Stimulated activated CD8-positive, alpha-beta memory T cell treated with anti-CD3 and anti-CD28 coated beads, Interleukin-7, amount 100 ng/mL, for 48 hours (primary cell): Measurements from ENCODE around the gene PNPLA2.
A peak's percentile ranks its signal among the peaks of the same experiment; 100 is the strongest.

ENCODE experiments used
- DNase-seq, 2 donors: peaks; one replicate each; pipeline ENCODE4 v3.0.0-alpha.2; 2020; ENCODE audit warnings: low read depth in 1 of 2; ENCODE audit errors: extremely low read depth in 1 of 2

Gene PNPLA2

DNA sequence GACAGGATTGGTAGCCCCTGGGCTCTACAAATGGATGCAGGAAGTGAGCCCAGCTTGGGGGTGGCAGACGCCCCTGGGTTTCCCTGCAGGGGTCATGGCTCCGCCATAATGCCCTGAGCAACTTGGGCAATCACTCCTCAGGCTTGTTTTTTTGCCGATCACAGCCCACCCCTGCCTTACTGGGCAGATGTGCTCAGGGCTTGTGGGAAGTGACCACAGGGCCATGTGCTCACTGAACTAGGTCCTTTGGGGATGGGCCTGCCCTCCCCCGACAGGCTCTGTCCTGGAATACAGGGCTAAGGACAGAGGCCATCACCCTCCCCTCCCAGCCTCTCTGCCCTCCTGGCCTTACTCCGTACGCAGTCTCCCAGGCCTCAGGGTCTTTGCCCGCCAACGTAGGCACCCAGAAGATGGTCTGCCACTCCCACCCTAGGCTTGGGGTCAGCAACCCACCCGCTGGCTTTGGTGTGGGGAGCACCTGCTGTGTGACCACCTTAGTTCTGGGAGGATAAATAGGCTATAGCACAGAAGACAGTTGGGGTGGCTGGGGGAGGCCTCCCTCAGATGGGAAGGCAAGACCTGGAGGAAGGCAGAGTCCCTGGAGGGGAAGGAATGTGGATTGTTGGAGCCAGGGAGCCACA is 5.1 kb upstream of the PNPLA2 start:
- no peak for DNase-seq

DNA sequence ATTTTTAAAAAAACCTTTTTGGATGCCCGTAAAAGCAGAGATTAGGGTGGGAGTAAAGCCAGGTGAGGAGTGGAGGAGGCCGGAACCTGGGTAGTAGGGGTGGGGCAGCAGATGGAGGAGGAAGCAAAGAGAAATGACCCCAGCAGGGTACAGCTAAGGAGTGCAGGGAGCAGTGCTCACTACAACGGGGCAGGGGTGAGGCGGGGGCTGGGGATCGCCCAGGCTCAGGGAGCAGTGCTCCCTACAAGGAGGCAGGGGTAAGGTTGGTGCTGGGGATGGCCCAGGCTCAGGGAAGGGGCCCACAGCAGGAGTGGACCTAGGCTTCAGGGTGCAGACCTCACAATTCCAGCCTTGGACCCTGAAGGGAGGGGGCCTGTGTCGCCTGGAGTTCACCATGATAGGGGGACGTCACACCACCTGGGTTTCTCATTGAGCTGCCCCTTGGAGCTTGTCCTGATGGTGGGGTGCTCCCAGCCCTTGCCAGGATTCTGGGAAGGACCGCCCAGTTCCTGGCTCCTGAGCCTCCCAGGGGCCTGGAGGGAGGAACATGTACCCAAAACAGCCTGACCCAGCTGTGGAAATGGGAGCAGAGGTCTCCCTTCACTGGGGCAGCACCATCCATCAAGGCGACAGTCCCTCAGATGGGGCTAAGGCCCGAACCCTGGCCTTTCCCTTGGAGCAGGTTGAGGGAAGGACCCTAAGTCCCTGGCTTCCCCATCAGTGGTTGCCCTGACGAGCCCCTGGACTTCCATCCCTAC is 2.9 kb upstream of the PNPLA2 start:
- no peak for DNase-seq

DNA sequence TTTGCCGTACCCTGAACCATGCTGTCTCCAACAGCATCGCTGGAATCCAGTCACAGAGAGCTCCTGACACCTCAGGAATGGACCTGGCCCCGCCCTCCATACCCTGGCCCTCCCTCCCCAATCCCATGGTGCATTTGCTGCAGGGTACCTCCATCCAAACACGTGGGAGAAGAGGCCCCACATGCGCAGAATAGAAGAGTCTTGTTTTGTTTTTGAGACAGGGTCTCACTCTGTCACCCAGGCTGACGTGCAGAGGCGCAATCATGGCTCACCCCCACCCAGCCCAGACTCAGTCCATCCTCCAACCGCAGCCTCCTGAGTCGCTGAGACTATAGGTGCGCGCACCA is 2.3 kb upstream of the PNPLA2 start:
- no peak for DNase-seq

DNA sequence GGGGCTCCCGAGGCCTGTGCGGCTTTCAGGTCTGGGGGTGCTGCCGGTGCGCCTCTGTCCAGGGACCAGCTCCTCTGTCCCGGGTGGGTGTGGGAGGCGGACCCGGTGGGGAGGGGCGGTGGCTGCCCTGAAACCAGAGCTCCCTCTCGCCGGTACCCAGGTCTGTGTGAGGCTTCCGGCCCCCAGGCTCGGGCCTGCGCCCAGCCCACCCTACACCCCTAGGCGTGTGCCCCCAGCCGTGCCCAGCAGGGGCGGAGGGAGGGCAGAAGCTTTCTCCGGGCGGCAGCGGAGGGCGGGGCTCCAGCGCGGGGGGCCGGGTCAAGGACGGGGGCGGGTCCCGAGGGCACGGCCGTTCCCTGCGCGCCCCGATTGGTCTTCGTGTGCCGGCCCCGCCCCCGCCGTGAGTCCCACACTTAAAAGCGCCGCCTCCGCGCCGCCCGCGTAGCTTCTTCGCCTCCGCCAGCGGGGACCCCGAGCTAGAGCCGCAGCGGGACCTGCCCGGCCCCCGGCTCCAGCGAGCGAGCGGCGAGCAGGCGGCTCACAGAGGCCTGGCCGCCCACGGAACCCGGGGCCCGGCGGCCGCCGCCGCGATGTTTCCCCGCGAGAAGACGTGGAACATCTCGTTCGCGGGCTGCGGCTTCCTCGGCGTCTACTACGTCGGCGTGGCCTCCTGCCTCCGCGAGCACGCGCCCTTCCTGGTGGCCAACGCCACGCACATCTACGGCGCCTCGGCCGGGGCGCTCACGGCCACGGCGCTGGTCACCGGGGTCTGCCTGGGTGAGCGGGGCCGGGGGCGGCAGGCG is 616 bp downstream of the PNPLA2 start:
- peak; percentile 79 to 82 for DNase-seq

DNA sequence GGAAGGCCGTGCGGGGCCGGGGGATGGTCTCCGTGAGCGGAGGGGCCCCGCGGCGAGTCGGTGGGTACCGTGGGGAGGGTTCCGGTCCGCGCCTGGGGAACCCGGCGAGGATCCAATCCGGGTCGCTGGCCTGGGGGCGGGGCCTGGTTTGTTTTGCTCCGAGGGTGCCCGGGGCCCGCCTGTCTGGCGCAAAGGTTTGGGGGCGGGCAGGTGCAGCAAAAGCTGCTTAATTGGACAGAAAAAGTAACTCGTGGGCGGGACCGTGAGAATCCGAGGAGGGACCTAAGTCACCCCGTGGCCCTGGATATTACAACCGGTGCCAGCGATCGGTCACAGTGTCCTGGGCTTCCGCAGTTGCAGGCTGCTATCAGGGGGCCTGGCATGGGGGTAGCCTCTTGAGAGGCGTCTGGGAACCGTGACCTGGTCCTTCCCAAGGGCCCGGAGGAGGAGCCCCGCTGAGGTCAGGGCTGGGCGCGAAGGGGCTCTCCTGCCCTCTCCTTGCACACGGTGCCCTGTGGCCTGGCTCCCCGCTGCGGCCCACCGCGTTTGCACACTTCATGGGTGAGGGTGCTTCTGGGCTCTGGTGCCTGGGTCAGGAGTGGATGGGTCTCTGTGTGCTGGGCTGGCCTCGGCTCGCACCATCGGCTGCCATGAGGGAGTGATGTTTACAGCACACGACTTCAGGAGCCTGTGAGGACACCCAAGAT is 1.4 kb downstream of the PNPLA2 start:
- peak; percentile 85 to 90 for DNase-seq

DNA sequence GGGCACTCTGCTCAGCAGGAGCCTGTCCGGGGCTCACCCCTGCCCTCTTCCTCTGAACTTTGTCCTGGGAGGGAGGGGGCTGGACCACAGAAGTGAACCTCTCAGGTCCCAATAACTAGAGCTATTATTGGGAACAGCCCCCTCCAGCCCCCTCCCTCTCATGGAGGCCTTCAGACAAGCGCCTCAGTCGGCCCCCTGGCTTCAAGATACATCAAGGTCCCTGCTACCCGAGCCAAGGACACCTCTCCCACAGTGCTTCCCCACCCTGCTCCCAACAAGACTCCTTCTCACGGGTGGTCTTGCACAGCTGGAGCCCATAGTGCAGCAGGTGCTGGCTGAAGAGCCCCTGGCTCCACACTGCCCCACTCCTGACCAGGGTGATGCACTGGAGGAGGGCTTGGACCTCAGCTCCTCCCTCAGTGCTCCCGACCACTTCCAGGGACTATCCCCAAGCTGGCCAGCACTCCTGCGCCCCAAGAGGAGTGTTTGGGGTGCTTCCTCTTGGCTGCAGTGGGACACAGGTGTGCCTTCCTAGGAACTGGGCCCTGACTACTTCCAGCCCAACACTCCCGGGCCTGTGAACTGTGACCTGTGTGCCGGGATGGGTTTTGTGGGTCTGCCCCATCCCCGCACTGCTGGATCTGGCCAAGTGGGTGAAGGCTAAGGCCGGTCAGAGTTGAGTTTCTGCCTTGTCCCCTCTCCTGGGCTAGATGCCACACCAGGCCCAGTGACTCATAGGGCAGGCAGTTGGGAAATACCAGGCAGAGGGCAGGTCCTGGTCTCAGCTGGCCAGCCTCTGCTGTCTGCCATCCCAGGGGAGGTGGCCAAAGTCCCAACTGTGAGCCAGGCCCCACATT is 2.2 kb downstream of the PNPLA2 start:
- DNase-seq: no peak

DNA sequence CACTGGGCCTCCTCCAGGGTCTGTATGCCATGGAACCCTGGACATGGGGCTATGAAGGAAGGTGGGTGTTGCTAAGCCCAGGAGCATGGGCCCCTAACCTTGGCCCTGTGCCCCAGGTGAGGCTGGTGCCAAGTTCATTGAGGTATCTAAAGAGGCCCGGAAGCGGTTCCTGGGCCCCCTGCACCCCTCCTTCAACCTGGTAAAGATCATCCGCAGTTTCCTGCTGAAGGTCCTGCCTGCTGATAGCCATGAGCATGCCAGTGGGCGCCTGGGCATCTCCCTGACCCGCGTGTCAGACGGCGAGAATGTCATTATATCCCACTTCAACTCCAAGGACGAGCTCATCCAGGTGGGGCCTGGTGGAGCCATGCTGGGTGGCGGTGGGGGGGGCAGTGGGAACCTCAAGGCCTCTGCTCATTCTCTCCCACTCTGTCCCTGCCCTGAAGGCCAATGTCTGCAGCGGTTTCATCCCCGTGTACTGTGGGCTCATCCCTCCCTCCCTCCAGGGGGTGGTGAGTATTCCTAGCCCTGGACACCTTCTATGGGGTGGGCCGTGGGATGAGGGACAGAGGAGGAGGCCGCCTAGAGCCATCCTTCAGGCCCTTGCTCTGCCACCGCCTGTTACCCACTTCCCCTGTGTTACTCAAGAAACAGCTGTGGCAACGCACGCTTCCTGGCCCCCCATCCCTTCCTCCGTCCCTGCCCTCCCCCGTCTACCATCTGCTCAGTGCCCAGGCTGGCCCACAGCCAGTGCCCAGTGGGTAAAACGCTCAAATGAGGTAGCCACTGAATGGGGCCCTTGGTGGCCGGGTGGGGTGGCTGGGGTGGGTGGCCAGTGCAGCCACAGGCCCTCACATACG is 3.0 kb downstream of the PNPLA2 start:
- no peak for DNase-seq

DNA sequence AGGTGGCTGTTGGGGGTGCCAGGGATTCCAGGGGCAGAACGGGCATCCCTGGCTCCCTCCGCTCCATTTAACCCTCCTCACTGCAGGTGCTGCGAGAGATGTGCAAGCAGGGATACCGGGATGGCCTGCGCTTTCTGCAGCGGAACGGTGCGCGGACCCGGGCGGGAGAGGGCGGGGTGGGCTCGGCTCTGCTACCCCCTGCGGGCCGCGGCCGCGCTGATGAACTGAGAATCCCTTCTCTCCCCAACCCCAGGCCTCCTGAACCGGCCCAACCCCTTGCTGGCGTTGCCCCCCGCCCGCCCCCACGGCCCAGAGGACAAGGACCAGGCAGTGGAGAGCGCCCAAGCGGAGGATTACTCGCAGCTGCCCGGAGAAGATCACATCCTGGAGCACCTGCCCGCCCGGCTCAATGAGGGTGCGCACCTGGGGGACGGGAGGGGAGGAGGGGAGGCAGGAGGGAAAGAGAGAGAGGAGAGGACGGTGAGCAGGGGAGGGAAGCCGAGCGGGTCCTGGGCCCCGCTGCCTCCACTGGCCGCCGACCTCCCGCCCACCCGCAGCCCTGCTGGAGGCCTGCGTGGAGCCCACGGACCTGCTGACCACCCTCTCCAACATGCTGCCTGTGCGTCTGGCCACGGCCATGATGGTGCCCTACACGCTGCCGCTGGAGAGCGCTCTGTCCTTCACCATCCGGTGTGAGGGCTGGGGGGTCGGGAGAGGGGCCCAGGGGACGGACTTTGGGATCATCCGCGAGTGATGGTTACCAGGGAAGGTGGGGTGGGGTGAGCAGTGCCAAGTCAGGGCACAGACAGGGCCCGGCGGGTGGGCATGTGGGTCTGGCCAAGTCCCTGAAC is 5.0 kb downstream of the PNPLA2 start:
- no peak for DNase-seq

DNA sequence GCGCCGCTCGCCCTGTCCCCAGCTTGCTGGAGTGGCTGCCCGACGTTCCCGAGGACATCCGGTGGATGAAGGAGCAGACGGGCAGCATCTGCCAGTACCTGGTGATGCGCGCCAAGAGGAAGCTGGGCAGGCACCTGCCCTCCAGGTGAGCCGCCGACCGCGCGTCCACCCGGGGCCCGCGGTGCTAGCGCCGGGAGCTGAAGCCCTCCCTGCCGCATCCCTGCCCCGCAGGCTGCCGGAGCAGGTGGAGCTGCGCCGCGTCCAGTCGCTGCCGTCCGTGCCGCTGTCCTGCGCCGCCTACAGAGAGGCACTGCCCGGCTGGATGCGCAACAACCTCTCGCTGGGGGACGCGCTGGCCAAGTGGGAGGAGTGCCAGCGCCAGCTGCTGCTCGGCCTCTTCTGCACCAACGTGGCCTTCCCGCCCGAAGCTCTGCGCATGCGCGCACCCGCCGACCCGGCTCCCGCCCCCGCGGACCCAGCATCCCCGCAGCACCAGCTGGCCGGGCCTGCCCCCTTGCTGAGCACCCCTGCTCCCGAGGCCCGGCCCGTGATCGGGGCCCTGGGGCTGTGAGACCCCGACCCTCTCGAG is 5.7 kb downstream of the PNPLA2 start:
- DNase-seq: no peak

DNA sequence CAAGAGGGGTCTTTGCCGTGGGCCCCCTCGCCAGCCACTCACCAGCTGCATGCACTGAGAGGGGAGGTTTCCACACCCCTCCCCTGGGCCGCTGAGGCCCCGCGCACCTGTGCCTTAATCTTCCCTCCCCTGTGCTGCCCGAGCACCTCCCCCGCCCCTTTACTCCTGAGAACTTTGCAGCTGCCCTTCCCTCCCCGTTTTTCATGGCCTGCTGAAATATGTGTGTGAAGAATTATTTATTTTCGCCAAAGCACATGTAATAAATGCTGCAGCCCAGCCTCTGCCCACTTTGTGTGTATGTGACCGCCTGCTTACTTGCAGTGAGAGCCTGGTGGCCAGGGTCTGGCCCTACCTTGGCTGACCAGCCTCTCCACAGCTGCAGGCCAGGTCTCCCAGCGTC is 6.2 kb downstream of the PNPLA2 start:
- no peak for DNase-seq

DNA sequence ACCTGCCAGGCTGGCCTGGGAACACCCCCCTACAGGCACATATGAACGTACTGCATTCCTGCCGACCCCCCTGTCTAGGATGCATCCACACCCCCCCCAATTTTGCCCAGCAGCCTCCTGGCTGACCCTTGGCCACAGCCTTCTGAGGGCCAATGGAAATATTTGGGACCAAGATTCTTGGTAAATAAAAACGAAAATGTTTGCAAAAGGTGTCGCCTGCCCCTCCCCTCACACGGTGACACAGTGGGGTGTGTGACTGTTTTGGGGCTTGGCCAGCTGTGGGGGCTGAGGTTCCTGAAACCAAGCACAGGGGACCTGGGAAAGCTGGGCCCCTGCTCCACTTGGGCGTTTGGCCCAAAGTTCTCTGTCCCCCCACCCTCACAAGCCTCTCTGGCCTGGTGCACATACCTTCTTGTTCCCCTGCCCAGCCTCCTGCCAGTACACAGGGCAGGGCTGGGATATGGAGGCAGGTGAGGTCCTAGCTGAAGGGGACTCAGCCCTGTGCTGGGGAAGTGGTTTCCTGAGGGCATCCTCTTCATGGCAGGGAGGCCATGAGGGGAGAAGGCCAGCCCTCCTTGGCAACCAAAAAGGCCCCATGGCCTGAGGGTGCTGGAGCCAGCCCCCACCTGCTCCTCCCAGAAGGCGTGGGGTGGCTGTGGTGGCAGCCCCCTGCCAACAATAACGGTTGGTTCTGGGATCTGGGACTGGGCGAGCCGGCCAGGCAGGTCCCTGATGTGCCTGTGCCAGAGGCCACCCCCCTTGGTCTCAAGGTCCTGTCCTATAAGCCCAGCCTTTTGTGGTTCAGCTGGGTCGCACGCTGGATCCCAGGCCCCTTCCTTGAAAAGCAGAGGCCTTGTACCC is 6.9 kb downstream of the PNPLA2 start:
- no peak for DNase-seq

DNA sequence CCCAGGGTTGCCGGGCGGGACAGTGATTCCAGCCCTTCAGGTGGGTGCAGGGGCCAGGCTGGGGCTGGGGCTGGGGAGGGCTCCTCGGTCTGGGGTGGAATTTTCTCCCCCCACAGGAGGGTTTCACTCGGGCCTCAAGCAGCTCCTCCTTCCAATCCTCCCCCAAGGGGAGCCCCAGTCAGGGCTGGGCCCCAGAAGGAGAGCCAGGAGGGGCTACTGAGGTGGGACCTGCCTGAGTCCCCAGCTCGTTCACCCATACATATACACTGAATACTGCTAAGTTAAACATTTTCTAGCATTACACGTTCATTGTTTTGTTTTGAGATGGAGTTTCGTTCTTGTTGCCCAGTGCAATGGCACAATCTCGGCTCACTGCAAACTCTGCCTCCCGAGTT is 7.5 kb downstream of the PNPLA2 start:
- DNase-seq: no peak

DNA sequence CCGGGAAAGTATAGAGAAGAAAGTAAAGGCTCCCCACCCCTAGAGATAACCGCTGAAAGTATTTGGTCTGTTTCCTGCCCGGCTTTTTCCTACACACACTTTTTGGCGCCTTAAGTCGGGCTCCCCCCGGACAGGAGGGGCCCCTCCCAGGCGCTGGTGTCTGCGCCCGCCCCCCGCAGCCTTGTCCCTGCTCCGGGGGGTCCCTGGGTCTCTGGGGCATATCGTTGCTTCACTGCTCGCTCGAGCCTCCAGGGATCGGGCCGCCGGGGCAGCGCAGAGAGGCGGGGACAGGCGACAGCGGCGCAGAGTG is 8.1 kb downstream of the PNPLA2 start:
- no peak for DNase-seq

DNA sequence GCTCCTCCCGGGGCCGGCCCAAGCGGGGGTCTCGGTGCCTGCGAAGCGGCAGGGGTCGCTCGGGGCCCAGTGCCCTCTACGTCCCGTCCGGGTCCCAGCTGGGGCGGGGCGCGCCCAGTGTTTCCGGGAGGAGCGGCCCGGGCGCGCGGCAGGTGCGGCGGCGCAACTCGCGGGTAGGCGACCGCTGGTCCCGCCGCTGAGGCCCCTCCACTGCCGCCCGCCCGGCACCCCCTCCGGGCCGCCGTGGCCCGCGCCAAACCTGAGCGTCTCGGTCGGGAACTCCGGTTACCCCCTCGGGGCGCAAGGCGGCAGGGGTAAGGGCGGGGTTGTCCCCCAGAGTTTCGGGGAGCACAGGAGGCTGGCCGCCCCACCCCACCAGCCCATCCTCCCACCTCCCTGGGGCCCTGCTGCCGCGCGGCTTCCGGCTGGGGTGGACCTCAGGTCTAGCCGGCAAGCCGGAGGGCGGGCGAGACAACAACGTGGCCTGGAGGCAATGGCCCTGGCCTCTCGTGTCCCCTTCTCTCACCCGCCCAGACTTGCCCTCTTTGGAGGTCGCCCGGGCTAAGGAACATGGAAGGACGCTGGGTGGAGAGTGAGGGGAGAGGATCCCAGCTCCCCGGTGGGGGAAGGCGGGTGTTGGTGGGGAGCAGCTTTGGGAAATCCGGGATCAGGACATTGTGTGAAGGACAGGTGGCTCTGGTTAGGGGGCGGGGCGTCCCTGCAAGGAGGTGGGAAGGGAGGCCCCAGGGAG is 8.6 kb downstream of the PNPLA2 start:
- no peak for DNase-seq

DNA sequence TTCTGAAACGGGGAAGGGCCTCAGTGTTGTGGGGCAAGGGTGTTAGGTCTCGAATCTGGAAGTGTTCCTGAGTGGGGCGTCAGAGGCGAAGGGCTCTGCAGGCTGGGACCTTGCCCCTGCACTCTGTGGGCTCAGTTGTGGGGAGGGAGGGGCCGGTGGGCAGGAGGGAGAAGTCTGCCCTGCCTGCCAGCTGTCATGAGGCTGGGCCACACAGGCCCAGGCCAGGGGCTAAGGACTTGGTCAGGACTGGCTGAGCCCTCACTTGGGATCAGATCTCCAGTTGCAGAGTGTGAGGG is 9.1 kb downstream of the PNPLA2 start, which contains the start of gene CRACR2B:
TSS of gene CRACR2B (plus strand) at position 23 of the 296 bp plus-strand sequence. CDS start 689 bp downstream, outside the sequence.
- DNase-seq: no peak

DNA sequence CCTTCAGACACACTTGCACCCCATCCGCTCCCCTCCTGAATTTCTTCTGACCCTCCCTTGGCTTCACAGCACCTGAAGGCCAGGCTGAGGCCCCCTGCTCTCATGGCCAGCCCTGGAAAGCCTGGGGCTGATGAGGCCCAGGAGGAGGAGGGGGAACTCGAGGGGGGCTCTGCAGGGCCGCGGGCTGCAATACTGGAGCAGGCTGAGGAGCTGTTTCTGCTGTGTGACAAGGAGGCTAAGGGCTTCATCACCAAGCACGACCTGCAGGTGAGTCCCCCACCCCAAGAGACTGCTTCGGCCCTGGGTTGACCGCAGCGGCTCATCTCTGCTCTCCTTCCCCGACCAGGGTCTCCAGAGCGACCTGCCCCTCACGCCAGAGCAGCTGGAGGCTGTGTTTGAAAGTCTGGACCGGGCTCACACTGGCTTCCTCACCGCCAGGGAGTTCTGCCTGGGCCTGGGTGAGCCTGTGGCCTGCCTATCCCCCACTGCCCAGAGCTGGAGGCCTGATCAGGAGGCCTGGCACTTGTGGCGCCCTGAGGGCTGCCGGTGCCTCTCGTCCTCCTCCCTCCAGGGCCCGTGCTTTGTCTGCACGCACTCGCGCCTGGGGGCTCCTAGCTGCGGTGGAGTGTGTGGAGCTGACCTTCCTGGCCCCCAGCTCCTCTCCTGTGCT is 9.9 kb downstream of the PNPLA2 start:
- no peak for DNase-seq
